ENCODE data around the gene KMT2C. TPM values are rescaled to one million over a fixed set of nuclear protein-coding genes. Genes with fewer than 3 reads are reported as not detected.

KMT2C gene
- total RNA-seq, 1 donor from 2014 or later, result 101 TPM

DNA sequence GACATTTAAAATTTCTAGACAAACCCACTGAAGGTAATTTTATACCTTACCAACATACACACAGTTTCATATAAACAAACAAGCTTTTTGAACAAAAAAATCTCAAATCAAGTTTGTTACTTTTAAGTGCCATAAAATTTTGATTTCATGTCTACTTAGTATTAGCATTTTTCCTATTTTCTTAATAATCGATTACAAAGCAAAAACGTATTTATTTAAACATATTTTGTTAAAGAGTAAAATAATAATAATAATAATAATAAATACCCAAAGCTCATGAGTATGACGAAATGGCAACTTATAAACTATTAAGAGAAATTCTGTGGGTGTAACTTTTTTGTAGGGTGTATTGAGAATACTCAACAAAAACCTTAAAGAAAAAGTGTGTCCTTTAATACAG, 232.7 kb downstream of the KMT2C start:
- no peaks in the 10 kb centered on the region for H3K9me3 ChIP-seq
- H3K4me1 ChIP-seq, result no peaks in the 10 kb centered on the region
- H3K36me3 ChIP-seq, result peaks cover 47% of the 10 kb centered on the region
- H3K4me3 ChIP-seq, result no peak overlapping the region
- DNase-seq, result no peak
- no peaks in the 10 kb centered on the region for H3K27me3 ChIP-seq (ENCODE audit: low read depth)
- intact Hi-C loops (cut with DNase I), result no loop called here
- no peak overlapping the region for H3K27ac ChIP-seq
- TF ChIP-seq, protein P1, sequence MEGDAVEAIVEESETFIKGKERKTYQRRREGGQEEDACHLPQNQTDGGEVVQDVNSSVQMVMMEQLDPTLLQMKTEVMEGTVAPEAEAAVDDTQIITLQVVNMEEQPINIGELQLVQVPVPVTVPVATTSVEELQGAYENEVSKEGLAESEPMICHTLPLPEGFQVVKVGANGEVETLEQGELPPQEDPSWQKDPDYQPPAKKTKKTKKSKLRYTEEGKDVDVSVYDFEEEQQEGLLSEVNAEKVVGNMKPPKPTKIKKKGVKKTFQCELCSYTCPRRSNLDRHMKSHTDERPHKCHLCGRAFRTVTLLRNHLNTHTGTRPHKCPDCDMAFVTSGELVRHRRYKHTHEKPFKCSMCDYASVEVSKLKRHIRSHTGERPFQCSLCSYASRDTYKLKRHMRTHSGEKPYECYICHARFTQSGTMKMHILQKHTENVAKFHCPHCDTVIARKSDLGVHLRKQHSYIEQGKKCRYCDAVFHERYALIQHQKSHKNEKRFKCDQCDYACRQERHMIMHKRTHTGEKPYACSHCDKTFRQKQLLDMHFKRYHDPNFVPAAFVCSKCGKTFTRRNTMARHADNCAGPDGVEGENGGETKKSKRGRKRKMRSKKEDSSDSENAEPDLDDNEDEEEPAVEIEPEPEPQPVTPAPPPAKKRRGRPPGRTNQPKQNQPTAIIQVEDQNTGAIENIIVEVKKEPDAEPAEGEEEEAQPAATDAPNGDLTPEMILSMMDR (IDR thresholded peaks at IDR 0.05), result no peak
- ATAC-seq, result no peak

DNA sequence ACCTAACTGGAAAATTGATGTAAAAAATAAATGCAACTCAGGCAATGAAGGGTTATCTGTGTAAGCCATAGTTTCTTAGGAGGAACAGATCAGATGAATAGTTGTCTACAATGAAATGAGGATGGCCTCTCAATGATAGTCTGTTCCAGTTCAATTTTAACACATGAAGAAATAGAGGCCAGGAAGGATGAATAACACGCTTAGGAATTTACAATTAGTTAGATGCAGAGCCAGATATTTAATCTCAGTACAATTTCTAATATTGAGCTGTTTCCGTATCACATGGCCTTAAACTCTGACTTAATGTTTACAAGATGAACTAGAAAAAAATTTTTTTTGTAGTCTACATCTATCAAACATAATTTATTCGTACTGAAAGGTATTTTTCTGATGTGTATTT, 233.7 kb downstream of the KMT2C start:
- no peak overlapping the region for H3K27ac ChIP-seq
- no peak for ATAC-seq
- DNase-seq, result no peak
- TF ChIP-seq, protein P1 (IDR thresholded peaks at IDR 0.05), result no peak
- no peaks in the 10 kb centered on the region for H3K4me1 ChIP-seq
- no peaks in the 10 kb centered on the region for H3K27me3 ChIP-seq (ENCODE audit: low read depth)
- H3K36me3 ChIP-seq, result peaks cover 55% of the 10 kb centered on the region
- intact Hi-C loops (cut with DNase I), result no loop called here
- no peak overlapping the region for H3K4me3 ChIP-seq
- no peaks in the 10 kb centered on the region for H3K9me3 ChIP-seq

DNA sequence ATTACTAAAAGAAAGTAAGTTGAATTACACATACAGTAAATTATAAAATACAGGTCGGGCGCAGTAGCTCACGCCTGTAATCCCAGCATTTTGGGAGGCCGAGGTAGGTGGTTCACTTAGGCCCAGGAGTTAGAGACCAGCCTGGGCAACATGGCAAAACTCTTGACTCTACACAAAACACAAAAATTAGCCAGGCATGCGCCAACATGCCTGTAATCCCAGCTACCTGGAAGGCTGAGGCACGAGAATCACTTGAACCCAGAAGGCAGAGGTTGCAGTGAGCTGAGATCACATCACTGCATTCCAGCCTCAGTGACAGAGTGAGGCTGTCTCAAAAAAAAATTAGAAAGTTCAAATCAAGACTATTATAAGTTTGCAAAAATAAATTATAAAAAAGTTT, 235.4 kb downstream of the KMT2C start:
- ATAC-seq (no peak), DNase-seq (no peak)
- no peaks in the 10 kb centered on the region for H3K4me1 ChIP-seq
- no peaks in the 10 kb centered on the region for H3K27me3 ChIP-seq (ENCODE audit: low read depth)
- no peak overlapping the region for H3K27ac ChIP-seq
- H3K36me3 ChIP-seq, result peaks cover 64% of the 10 kb centered on the region
- H3K4me3 ChIP-seq, result no peak overlapping the region
- H3K9me3 ChIP-seq, result no peaks in the 10 kb centered on the region
- TF ChIP-seq, protein P1 (IDR thresholded peaks at IDR 0.05), result no peak
- intact Hi-C loops (cut with DNase I), result no loop called here

DNA sequence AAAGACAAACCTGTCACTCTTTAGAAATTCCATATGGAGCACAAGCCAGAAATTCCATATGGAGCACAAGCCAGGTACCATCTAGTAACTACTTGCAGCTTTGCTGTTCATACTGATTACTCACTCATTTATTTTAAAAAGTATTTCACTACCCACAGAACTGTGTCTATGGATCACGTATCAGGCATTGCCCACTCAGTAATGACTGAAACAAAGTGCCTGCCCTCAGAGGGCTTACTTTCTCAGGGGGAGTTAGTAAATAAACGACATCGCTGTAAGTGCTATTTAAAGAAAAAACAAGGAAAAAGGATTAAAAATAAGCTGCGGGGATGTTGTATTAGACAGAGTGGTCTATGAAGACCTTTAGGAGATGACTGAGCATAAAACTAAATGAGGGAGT, 239.4 kb downstream of the KMT2C start:
- no peak for ATAC-seq
- TF ChIP-seq, protein P1 (IDR thresholded peaks at IDR 0.05), result no peak
- no peaks in the 10 kb centered on the region for H3K4me1 ChIP-seq
- no peak overlapping the region for H3K27ac ChIP-seq
- no peaks in the 10 kb centered on the region for H3K27me3 ChIP-seq (ENCODE audit: low read depth)
- H3K36me3 ChIP-seq, result peaks cover 79% of the 10 kb centered on the region
- no peaks in the 10 kb centered on the region for H3K9me3 ChIP-seq
- intact Hi-C loops (cut with DNase I), result no loop called here
- DNase-seq, result no peak
- no peak overlapping the region for H3K4me3 ChIP-seq

DNA sequence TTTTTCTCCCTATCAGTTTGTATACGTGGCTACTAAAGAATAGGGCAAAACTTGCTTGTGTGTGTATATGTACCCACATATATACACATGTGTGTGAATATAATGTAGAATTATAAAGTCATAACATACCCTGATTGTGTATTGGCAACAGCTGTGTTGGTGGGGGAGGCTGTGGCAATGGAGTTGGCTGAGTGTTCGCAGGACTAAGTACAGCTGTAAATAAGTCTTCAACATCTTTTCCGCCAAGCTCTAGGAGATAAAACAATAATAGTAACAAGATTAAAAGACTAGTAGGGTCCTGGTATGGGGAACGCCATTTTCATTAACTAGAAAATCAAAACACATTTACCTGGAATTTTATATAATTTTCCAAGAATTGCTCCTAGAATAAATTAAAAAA, 241.9 kb downstream of the KMT2C start:
- Histone ChIP-seq H3K4me1 (peaks cover 4% of the 10 kb centered on the region), H3K36me3 (peaks cover 91% of the 10 kb centered on the region), H3K9me3 (no peaks in the 10 kb centered on the region), H3K27me3 (ENCODE audit: low read depth) (no peaks in the 10 kb centered on the region), H3K27ac (no peak overlapping the region), H3K4me3 (no peak overlapping the region)
- ATAC-seq, result no peak
- no peak for DNase-seq
- intact Hi-C loops (cut with DNase I), result no loop called here
- TF ChIP-seq, protein P1 (IDR thresholded peaks at IDR 0.05), result no peak

DNA sequence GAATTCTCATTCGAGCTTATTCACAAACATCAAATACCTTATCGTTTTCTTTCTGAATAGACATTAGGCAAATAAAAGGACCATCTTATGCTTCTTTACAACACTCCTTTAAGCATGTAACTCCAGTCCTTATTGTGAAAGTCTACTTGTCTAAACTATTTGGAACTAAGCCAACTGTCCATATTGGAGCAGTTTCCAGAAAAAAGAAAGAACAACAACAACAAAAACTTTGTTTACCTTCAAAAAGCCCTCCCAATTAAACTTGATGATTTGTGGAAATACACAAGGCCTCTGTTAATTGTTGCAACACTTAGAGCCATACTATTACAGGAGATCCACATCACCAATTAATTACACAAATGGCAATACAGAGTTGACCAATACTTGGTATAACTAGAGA, 246.7 kb downstream of the KMT2C start:
- Histone ChIP-seq H3K27ac (no peak overlapping the region), H3K4me1 (peaks cover 4% of the 10 kb centered on the region), H3K27me3 (ENCODE audit: low read depth) (no peaks in the 10 kb centered on the region), H3K4me3 (no peak overlapping the region), H3K36me3 (peaks cover 86% of the 10 kb centered on the region), H3K9me3 (no peaks in the 10 kb centered on the region)
- DNase-seq, result no peak
- no peak for ATAC-seq
- intact Hi-C loops (cut with DNase I), result no loop called here
- TF ChIP-seq, protein P1 (IDR thresholded peaks at IDR 0.05), result no peak

All from lower lobe of right lung (tissue), 2 donors.